Endothelial cell (in vitro differentiated cells): ENCODE data around the gene ARID1A. TPM values are rescaled to one million over a fixed set of nuclear protein-coding genes. Genes with fewer than 3 reads are reported as not detected.
"Not testable (repeated sequence)": the region's sequence is repeated elsewhere in the genome, so short reads cannot be mapped to it uniquely, and the experiment has no call there.

Source experiments
- DNase-seq: peaks from one replicate; pipeline ENCODE4 v3.0.0; 2021; ENCODE audit warnings: low spot score
- H3K27ac Mint-ChIP-seq: one replicate; pipeline ENCODE4 v1.8.0; 2021; ENCODE audit warnings: mixed read lengths, inconsistent platforms; ENCODE audit not compliant: unreplicated experiment
- H3K27me3 Mint-ChIP-seq: one replicate; pipeline ENCODE4 v1.8.0; 2021; ENCODE audit warnings: mild to moderate bottlenecking, moderate library complexity, mixed read lengths, inconsistent platforms; ENCODE audit not compliant: unreplicated experiment
- H3K36me3 Mint-ChIP-seq: one replicate; pipeline ENCODE4 v1.8.0; 2021; ENCODE audit warnings: mild to moderate bottlenecking, low read depth, mixed read lengths, inconsistent platforms; ENCODE audit not compliant: unreplicated experiment
- H3K4me1 Mint-ChIP-seq: one replicate; pipeline ENCODE4 v1.8.0; 2021; ENCODE audit warnings: mild to moderate bottlenecking, mixed read lengths, inconsistent platforms; ENCODE audit not compliant: unreplicated experiment
- H3K4me3 Mint-ChIP-seq: one replicate; pipeline ENCODE4 v1.8.0; 2021; ENCODE audit warnings: mild to moderate bottlenecking, mixed read lengths, inconsistent platforms; ENCODE audit not compliant: unreplicated experiment
- H3K9me3 Mint-ChIP-seq: one replicate; pipeline ENCODE4 v1.8.0; 2021; ENCODE audit warnings: mixed read lengths, inconsistent platforms; ENCODE audit not compliant: unreplicated experiment
- CTCF ChIP-seq: fragments of 200-600 bp; sonication (generic); IDR thresholded peaks from one replicate; pipeline ENCODE4 v1.5.0; 2021; ENCODE audit warnings: antibody characterized with exemption; ENCODE audit not compliant: unreplicated experiment
- total RNA-seq: library from RNA; stranded (reverse); fragmentation: NEBNext Ultra II Directional; extraction: Animal tissue kit (Norgen Biotek cat#: 25700); gene quantifications from one replicate; pipeline ENCODE4 v1.2.1, GENCODE V29; 2021; ENCODE audit not compliant: unreplicated experiment

ARID1A gene
- total RNA-seq, 1 donor from 2014 or later = 115 TPM

- no peaks in the 10 kb centered on the region for H3K9me3 Mint-ChIP-seq
- peaks cover 70% of the 10 kb centered on the region for H3K4me1 Mint-ChIP-seq
- TF ChIP-seq CTCF = no peak
- peak overlapping the region; percentile 67 for H3K4me3 Mint-ChIP-seq
- H3K36me3 Mint-ChIP-seq = peaks cover 8% of the 10 kb centered on the region
- H3K27ac Mint-ChIP-seq = peak overlapping the region; percentile 98
- DNase-seq = peak; percentile 83
- H3K27me3 Mint-ChIP-seq = peaks cover 7% of the 10 kb centered on the region
Measured at GRCh38 chr1:26723013-26723991, 27.5 kb downstream of the ARID1A start.

- Mint-ChIP-seq H3K27ac (peak overlapping the region; percentile 98), H3K4me1 (peaks cover 68% of the 10 kb centered on the region), H3K9me3 (no peaks in the 10 kb centered on the region), H3K27me3 (peaks cover 7% of the 10 kb centered on the region), H3K4me3 (peak overlapping the region; percentile 81), H3K36me3 (peaks cover 8% of the 10 kb centered on the region)
- no peak for TF ChIP-seq CTCF
- DNase-seq = no peak
Measured at GRCh38 chr1:26724118-26724517, 28.3 kb downstream of the ARID1A start.

GRCh38 chr1:26724926-26725325 lies 29.1 kb downstream of the ARID1A start:
- TF ChIP-seq CTCF = no peak
- H3K4me1 Mint-ChIP-seq = peaks cover 68% of the 10 kb centered on the region
- peak overlapping the region; percentile 98 for H3K27ac Mint-ChIP-seq
- H3K9me3 Mint-ChIP-seq = no peaks in the 10 kb centered on the region
- peak overlapping the region; percentile 23 for H3K4me3 Mint-ChIP-seq
- H3K36me3 Mint-ChIP-seq = peaks cover 9% of the 10 kb centered on the region
- peaks cover 7% of the 10 kb centered on the region for H3K27me3 Mint-ChIP-seq
- DNase-seq = no peak

GRCh38 chr1:26725904-26726303 lies 30.1 kb downstream of the ARID1A start:
- not testable (repeated sequence) for DNase-seq, H3K27ac Mint-ChIP-seq, H3K4me3 Mint-ChIP-seq, H3K27me3 Mint-ChIP-seq, H3K9me3 Mint-ChIP-seq
- Mint-ChIP-seq H3K4me1 (peaks cover 69% of the 10 kb centered on the region), H3K36me3 (peaks cover 12% of the 10 kb centered on the region)

GRCh38 chr1:26726784-26727183 lies 31.0 kb downstream of the ARID1A start:
- Mint-ChIP-seq H3K27ac (peak overlapping the region; percentile 10), H3K27me3 (peaks cover 7% of the 10 kb centered on the region), H3K9me3 (no peaks in the 10 kb centered on the region), H3K4me1 (peaks cover 67% of the 10 kb centered on the region), H3K36me3 (peaks cover 17% of the 10 kb centered on the region), H3K4me3 (no peak overlapping the region)
- no peak for TF ChIP-seq CTCF
- no peak for DNase-seq
